HG02840 (cell line): ENCODE data around the gene DYNC2H1.

Source experiments
- ATAC-seq: cut with Tn5 transposase; IDR thresholded peaks from one replicate; pipeline ENCODE4 v1.9.1; 2021; ENCODE audit warnings: mild to moderate bottlenecking, moderate library complexity, moderate number of reproducible peaks; ENCODE audit not compliant: unreplicated experiment, low FRiP score

The DYNC2H1 gene

DNA sequence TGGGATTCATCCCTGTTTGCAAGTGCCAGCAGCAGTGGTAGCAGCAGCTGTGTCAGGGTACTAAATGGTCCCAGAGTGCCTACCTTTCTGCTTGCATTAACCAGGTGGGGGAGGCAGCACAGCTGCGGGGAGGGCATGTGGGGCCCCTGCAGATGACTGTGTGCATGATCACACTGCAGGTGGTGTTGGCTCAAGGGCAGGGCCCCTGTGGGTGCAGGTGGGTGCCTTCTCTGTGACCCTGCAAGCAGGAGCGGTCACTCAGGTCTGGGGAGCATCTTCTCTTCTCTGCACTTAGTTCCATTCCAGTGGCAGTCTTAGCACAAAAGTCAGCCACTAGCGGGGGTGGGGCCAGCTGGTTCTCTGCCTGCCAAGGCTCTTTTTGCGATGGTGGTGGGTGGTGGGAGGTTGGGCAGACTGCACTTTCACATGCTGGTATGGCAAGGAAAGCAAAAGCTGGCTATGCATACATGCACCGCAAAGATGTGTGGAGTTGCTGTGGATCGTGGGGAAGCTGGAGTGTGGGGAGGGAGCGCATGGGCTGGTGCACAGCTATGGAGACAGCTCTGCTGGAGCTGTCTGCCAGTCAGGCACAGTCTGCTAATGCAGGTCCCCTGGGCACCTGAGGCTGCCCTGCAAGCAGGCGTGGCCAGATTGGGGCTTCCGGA is 157.1 kb downstream of the DYNC2H1 start:
- ATAC-seq = no peak

DNA sequence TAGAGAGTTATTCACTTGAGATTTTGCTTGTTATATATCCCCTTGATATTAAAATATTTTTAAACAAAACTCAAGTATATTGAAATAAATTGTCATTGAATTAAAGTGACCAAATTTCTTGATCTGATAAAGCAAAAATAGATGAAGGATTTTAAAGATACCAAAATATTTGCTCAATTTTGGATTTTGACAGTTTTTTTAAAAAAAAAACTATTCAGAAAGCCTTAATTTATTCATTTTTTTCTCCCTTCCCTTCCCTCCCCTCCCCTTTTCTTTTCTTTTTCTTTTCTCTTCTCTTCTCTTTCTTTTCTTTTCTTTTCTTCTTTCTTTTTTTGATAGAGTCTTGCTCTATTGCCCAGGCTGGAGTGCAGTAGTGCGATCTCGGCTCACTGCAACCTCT is 163.7 kb downstream of the DYNC2H1 start:
- ATAC-seq = no peak

DNA sequence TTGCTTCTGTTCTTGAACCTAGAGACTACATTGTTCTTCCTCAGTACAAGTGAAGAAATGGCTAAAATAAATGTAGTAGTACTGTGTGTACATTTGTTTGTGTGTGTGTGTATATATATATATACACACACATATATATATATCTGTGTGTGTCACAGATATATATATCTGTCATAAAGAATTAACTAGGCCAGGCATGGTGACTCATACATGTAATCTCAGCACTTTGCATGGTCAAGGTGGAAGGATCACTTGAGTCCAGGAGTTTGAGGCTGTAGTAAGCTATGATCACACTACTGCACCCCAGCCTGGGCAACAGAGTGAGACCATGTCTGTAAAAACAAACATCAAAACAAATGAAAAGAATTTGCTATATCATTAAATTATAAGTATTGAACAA is 164.8 kb downstream of the DYNC2H1 start:
- no peak for ATAC-seq

DNA sequence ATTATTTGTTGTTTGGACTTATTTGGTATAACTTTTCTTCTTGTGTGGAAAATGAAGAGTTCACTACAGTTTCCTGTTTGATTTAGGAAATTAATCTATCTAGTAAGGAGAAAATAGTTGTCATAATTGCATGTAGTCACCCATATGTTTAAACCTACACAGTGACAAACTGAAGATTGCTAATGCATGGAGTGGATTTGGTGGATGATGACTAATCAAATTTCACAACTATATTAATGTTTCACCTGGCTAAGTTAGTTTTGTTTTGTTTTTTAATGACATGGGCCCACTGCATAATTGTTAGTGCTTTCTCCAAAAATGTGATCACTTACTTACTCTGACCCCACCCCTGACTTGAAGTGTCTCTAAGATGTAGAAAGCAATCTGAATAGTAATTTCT is 170.6 kb downstream of the DYNC2H1 start:
- ATAC-seq = no peak

DNA sequence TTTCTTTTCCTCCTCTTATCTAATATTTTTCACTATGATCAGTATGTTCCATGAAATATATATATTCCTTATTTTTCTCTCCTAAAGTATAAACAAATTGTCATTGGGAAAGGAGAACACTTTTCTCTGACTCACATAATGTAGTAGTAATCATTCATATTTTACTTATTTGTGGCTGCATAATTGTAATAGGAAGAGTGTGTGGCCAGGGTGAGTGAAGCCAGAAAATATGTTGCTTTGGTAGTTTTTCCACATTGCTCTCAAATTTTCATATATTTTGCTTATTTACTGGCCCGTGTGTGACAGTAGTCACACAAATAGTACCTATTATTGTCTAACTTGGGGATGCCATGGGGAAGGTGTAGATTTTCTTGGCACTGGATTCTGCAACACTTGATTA is 172.1 kb downstream of the DYNC2H1 start:
- ATAC-seq = no peak

DNA sequence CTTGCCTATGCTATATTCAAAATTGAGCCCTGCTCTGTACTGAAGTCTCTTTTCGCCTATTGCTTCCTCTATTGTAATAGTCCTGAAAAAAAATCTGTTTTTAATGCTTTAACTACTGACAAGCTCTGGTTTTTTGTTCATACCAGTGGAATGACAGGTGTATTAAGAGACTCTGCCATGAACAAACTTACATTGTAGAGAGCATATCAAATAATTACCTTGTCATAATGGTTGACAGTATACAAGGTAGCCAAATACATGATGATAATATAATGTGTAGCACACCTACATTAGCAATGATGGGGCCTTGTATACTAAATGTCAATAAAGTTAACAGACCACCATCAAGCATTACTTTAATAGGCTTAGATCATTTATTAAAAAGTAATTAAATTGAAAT is 175.0 kb downstream of the DYNC2H1 start:
- ATAC-seq = no peak

DNA sequence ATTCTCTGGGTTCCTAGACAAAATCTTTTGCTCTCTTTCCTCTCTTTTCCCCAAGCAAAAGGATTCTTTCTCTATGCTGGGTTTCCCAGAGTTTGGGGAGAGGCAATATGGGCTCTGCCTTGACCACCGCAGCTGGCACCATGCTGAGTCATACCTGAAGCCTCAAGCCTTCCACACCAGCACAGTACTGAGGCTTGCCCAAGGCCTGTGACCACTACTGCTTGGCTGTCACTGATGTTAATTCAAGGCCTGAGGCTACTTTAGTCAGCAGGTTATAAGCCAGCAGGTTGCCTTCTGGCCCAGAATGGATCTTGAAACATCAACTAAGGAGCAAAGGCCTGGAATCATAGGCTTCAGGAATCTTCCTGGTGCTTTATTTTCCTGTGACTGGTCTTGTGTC is 185.3 kb downstream of the DYNC2H1 start:
- ATAC-seq = no peak

DNA sequence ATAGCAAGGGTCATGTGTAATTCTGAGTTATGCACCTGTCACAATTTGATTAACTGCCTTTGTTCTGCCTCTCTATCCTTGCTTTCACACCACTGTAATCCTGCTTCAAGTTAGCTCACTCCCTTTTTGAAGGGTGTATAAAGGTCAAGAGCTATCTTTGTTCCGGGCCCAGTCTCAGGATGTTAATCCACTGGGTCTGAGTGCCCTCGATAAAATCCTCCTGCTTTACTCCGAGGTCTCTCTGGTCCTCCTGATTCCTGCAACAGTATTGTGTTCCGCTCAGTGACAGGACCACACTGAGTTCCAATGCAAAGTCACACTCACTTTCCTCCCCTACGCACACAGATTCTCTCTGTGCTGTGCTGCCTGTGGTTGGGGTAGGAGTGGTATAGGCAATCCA is 186.5 kb downstream of the DYNC2H1 start:
- no peak for ATAC-seq

DNA sequence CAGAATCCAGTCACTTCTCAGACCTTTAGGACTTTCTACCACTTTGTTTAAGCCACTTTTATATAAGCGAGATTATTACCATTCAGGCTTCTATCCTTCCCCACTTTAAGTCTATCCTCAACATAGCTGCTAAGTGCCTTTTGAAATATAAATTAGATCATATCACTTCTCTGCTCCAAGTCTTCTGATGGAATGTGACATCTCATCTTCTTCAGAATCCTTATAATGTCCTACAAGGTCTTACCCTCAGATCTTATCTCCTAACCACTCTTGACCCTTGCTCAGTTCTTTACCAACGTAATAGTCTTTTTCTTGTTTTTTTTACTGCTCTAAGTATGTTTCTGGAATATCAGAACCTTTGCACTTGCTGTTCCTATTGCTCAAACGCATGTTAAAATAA is 188.7 kb downstream of the DYNC2H1 start:
- ATAC-seq = no peak

DNA sequence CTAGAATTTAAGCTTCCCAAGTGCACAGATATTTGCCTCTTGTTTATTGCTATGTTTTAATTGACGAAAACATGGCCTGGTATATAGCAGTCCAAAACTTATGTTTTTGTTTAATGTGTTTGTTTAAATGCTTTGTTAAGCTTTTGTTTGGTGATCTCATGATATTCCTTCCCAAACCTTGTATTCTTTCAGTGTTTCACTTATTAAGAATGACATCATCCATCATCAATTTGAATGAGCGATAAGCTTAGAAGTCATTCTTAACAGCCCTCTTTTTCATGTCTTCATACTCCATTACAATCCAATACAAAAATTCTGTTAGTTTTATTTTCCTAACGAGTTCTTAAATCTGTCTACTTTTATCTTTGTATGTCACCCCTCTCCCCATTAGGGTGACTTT is 206.0 kb downstream of the DYNC2H1 start:
- no peak for ATAC-seq

DNA sequence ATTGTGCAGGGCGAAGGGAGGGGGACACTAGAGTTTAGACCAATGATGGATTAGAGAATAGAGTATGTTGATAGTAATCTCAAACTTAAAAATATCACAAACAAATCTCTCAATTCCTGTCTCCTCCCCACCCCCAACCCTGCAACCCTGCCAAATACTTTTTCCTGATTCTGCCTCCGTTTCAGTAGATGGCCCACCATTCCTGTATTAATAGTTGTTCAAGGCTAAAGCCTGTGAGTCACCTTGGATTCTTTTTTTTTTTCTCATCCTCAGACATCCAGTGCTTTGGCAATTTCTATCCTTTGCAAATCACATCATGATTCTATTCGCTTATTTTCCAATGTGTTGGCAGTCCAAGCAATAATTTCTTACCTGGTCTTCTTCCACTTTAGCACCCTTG is 207.9 kb downstream of the DYNC2H1 start:
- ATAC-seq = no peak

DNA sequence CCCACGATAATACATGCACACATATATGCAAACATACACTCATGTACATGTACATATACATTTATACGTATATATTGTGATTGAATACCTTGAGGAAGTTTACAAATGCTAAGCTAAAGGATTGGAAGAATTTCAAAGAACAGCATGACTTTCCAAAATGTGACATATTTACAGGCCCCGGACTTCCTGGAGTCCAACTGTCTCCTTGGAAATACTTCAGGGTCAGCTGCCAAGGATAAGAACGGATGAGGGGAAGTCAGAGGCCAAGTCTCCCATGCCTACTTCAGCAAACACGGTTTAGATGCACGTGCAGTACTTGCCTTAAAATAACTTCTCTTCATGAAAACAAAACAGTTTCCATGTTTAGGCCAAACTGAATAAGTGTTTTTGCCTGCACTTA is 213.6 kb downstream of the DYNC2H1 start:
- ATAC-seq = no peak

DNA sequence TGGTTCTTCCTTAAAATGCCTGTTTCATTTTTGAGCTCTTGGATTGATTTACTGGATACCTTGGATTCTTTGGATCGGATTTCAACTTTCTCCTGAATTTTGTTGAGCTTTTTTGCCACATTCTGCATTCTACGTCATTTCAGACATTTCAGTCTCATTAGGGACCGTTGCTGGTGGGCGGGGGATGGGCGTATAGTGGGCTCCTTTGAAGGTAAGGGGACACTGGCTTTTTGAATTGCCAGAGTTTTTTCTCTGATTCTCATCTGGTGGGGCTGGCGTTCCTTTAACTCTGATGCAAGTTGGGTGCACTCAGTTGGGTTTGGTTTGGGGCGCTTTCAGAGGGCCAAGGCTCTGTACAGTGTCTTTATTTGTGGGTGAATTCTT is 216.5 kb downstream of the DYNC2H1 start:
- ATAC-seq = no peak

DNA sequence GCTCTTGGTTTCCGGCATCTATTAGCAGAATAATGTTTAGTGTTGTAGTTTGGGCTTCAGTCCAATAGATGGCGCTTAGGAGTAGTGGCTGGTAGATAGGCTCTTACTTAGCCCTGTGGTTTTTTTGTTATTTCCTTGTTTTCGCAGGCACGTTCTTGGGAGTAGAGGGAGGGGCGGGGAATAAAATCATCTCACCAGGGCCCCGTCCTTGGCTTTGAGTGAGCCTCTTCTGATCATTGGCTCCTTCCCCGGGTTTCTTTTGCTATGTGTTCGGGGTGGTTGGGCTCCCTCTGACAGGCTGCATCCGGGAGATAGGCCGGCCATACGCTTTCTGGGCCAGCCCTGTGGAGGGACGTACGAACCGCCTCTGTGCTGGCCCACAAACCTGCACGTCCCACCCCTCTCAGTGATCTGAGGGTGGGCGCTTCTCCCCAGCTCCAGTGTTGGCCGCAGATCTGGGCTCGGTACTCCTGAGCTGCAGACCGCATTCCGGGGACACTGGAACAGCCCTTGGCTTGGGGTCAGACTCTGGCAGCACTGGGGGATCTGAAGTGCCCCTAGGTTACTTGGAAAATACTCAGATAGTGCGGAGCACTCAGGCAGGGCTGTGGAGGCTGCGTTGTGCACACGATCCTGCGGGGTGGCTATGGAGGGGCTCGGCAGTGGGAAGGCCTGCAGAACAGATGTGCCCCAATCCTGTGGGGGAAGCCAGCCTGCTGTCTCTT is 217.0 kb downstream of the DYNC2H1 start:
- peak; percentile 81 for ATAC-seq

DNA sequence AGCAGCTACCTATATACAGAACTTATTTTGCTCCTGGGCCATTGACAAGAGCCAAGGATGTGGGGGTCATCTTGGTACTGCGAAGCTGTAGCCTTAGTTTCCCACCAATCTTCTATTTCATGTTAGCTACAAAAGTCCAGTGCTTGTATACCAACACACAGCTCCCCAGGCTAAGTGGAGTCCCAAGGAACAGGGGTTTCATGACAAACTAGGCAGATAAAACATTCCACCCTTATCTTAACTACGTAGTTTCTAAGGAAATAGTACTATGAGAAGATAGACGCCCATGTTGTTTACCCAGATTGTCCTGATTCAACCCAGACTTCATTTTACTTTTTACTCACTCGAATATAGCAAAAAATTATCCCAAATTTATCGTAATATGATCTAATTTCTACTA is 218.5 kb downstream of the DYNC2H1 start:
- ATAC-seq = no peak

DNA sequence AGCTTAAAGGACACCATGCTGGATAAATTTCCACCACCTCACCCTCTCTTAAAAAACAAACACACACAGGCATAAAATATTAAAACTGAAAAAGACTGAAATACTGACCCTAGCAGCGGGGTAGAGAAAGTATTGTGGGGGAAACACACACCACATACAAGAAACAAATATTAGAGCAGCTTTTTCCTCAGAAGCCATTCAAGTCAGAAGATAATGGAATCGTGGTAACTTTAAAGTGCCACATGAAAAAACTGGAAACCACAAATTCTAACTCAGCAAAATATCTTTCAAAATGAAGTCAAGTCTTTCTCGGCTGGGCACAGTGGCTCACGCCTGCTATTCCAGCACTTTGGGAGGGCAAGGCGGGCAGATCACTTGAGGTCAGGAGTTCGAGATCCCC is 223.2 kb downstream of the DYNC2H1 start:
- ATAC-seq = no peak

DNA sequence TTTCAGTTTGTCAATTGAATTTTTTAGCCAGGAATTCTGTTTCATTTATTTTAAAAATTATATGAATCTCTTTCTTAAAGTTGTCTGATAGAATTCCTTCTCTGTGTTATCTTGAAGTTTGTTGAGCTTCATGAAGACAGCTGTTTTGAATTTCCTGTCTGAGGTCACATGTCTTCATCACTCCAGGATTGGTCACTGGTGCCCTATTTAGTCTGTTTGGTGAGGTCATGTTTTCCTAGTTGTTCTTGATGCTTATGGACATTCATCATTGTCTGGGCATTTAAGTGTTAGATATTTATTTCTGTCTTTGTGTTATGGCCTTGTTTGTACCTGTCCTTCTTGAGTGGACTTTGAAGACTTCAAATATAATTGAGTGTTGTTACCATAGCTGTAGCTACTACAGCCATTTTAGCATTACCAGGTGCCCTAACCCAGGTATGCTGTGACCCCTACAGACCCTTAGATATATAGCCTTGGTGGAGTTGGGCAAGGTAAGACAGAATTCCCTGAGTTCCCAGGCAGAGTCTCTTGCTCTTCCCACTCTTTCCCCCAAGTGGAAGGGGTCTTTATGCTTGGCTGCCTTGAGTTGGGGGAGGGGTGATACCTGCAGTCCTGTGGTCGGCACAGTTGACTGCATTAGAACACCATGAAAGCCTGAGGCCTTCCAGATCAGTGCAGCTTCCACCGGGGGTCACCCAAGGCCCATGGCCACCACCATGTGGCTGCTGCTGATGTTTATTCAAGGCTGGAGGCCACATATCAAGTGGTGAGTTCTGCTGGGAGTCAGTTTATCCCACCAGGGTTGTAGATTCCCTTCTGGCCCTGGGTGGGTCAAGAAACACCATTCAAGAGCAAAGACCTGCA is 229.6 kb downstream of the DYNC2H1 start:
- ATAC-seq = no peak

DNA sequence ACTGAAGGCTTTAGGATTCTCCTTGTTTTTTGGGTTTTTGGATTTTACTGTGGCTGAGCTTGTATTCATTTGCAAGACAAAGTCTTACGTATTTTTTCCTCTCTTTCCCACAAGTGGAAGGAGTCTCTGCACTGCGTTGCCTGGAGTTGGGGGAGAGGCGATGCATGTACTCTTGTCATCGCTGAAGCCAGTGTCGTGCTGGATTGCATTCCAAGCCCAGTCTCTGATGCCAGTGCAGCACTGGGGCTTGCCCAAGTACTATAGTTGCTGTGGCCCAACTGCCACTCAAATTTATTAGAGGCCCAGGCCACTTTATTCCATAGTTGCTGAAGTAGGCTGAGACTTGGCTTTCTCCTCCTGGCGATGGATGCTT is 230.2 kb downstream of the DYNC2H1 start:
- no peak for ATAC-seq

DNA sequence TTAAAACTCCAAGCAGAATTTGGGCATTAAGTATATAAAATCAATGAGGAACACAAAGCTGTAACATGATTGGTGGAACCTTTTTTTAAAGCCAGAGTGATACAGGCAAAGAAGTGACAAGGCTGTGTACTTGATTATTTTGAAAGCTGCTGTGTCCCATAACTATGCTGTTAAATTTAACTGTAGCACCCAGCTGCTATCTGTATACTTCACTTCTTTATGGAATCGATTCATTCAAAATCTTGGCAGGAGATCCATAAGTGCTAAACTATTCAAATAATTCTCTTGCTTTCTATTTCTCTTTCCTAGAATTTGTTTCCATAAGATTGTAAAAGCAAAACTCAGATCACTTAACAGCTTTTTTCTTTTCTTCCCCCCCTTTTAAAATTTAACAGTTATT is 231.7 kb downstream of the DYNC2H1 start:
- no peak for ATAC-seq

DNA sequence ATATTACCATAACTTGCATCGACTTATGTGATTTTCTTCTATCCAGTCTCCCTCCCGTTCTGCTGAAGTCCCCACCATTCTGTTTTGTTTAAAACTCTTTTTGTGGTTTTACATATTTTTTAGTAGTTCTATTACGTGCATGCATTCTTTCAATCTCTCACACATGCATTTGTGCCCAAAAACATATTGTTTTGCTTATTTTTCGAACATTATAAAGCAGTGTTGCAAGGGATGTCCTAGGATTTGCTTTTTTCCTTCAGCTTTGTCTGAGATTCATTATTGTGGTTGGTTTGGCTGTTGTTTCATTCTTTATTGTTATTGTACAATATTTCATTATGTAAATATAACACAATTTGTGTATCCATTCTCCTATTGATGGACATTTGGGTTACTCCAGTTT is 235.7 kb downstream of the DYNC2H1 start:
- no peak for ATAC-seq

DNA sequence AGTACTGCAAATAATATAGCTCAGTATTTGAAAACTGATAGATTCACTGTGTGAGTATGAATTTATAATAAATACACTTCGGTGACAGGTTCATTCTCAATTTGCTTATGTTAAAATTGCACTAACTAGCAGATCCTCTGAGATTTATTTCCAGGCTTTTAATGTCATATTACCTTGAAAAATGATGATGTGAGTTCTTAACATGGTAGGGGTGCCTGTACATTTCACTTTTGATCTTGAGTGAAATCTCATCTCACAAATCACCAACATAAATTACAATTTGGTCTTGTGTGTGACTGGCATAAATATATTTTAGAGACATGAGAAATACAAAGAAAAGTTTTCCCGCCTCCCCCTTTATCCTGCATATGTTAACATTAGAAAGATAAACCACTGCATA is 240.4 kb downstream of the DYNC2H1 start:
- no peak for ATAC-seq

DNA sequence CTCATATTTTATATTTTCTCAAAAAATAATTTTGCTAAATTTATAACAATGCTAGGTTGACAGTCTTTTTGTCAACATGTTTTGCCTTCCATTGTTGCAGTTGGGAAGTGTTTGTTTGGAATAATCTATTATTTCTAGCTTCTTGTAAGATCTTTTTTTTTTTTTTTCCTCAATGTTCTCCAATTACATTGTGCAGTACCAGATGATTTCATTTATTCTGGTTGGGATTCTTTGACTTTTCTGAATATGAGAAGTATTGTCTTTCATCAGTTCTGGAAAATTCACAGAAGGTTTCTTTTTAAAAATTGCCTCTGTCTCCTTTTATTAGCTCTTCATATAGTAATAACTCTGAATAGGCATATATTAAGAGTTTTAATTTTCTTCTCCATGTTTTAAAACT is 245.4 kb downstream of the DYNC2H1 start:
- ATAC-seq = no peak
